Colonic mucosa (tissue), 4 donors: ENCODE results near the gene LHPP. TPM values are rescaled to one million over a fixed set of nuclear protein-coding genes. Genes with fewer than 3 reads are reported as not detected.

Source experiments
- DNase-seq: peaks from one replicate; pipeline ENCODE4 v3.0.0-alpha.2; 2020
- H3K27ac ChIP-seq: fragments of 200-600 bp; one replicate; pipeline ENCODE4 v1.8.0; 2021
- H3K27me3 ChIP-seq: fragments of 200-600 bp; one replicate; pipeline ENCODE4 v1.8.0; 2021
- H3K36me3 ChIP-seq: fragments of 200-600 bp; one replicate; pipeline ENCODE4 v1.8.0; 2021
- H3K4me1 ChIP-seq: fragments of 200-600 bp; one replicate; pipeline ENCODE4 v1.8.0; 2021; ENCODE audit warnings: mild to moderate bottlenecking
- H3K4me3 ChIP-seq: fragments of 200-600 bp; one replicate; pipeline ENCODE4 v1.8.0; 2021
- H3K9ac ChIP-seq, 2 donors: one replicate each; pipeline ENCODE4 v1.7.0; 2013; ENCODE audit warnings: control low read depth in 2 of 2, low read depth in 2 of 2, low read length in 2 of 2
- H3K9me3 ChIP-seq: fragments of 200-600 bp; one replicate; pipeline ENCODE4 v1.8.0; 2021
- CTCF ChIP-seq: fragments of 200-600 bp; IDR thresholded peaks from one replicate; pipeline ENCODE4 v1.8.0; 2022; ENCODE audit warnings: antibody characterized with exemption, mild to moderate bottlenecking
- intact Hi-C: fragments of 100-400 bp; cut with DNase I; formaldehyde crosslinking; loops from one replicate; pipeline ENCODE4 v1.14.1; 2022
- total RNA-seq, 2 donors: library from RNA; stranded (reverse); fragmentation: NEBNext Ultra II Directional in 1 of 2; extraction: Animal tissue kit (Norgen Biotek cat#: 25700) in 1 of 2; gene quantifications; one replicate each; pipeline ENCODE4 v1.2.1, GENCODE V29; 2021
- donor health status: healthy.
- donor health status: DM: no; HTN: no; CAD: no.
- donor health status: DM: no; HTN: no; CAD: no.

The LHPP gene
- total RNA-seq, 2 donors from 2014 or later = 12.8 to 24.6 TPM

- H3K27ac ChIP-seq = no peak overlapping the region
- intact Hi-C loops = no loop called here
- no peaks in the 10 kb centered on the region for H3K9me3 ChIP-seq
- H3K4me1 ChIP-seq = no peaks in the 10 kb centered on the region
- DNase-seq = no peak
- H3K36me3 ChIP-seq = no peaks in the 10 kb centered on the region
- H3K9ac ChIP-seq = no peak overlapping the region
- no peak overlapping the region for H3K4me3 ChIP-seq
- no peaks in the 10 kb centered on the region for H3K27me3 ChIP-seq
- TF ChIP-seq CTCF = no peak
These were observed 29.5 kb downstream of the LHPP start for GRCh38 chr10:124491105-124491504.

- no peak for DNase-seq
- Histone ChIP-seq H3K4me1 (no peaks in the 10 kb centered on the region), H3K9ac (no peak overlapping the region), H3K36me3 (no peaks in the 10 kb centered on the region), H3K9me3 (no peaks in the 10 kb centered on the region), H3K4me3 (no peak overlapping the region), H3K27ac (no peak overlapping the region), H3K27me3 (no peaks in the 10 kb centered on the region)
- no peak for TF ChIP-seq CTCF
- intact Hi-C loops = no loop called here
These were observed 30.6 kb downstream of the LHPP start for GRCh38 chr10:124492266-124492665.

- no peak overlapping the region for H3K4me3 ChIP-seq
- no peaks in the 10 kb centered on the region for H3K27me3 ChIP-seq
- no peak overlapping the region for H3K9ac ChIP-seq
- H3K36me3 ChIP-seq = no peaks in the 10 kb centered on the region
- no peak overlapping the region for H3K27ac ChIP-seq
- TF ChIP-seq CTCF = no peak
- no peaks in the 10 kb centered on the region for H3K9me3 ChIP-seq
- no peaks in the 10 kb centered on the region for H3K4me1 ChIP-seq
- intact Hi-C loops = no loop called here
- DNase-seq = no peak
These were observed 31.7 kb downstream of the LHPP start for GRCh38 chr10:124493214-124493882.

GRCh38 chr10:124494046-124494807, 32.6 kb downstream of the LHPP start:
- DNase-seq = no peak
- Histone ChIP-seq H3K4me3 (no peak overlapping the region), H3K4me1 (no peaks in the 10 kb centered on the region), H3K36me3 (no peaks in the 10 kb centered on the region), H3K27ac (no peak overlapping the region), H3K9ac (no peak overlapping the region), H3K27me3 (no peaks in the 10 kb centered on the region), H3K9me3 (no peaks in the 10 kb centered on the region)
- intact Hi-C loops = no loop called here
- no peak for TF ChIP-seq CTCF

- intact Hi-C loops = no loop called here
- Histone ChIP-seq H3K4me3 (no peak overlapping the region), H3K36me3 (no peaks in the 10 kb centered on the region), H3K9ac (no peak overlapping the region), H3K27me3 (no peaks in the 10 kb centered on the region), H3K9me3 (no peaks in the 10 kb centered on the region), H3K4me1 (no peaks in the 10 kb centered on the region), H3K27ac (no peak overlapping the region)
- TF ChIP-seq CTCF = no peak
- DNase-seq = no peak
These were observed 33.5 kb downstream of the LHPP start for GRCh38 chr10:124495162-124495561.
